HCT116 (cell line): Measurements from ENCODE around the gene TNIP1. TPM values are rescaled to one million over a fixed set of nuclear protein-coding genes. Genes with fewer than 3 reads are reported as not detected.

Experiments used
- ATAC-seq: fragments of 200-7000 bp; cut with Tn5 transposase; 2 replicates; pipeline ENCODE4 v1.9.1; 2020; ENCODE audit warnings: mild to moderate bottlenecking, moderate library complexity
- BruUV-seq: library from RNA; stranded (reverse); fragments of 400-500 nt; replicated peaks from 2 replicates; lab custom pipeline; 2021; lab: Mats Ljungman, UMichigan
- CTCF ChIA-PET: fragments of 300-600 bp; sonication (Branson Sonifier 250); formaldehyde crosslinking; loops from one replicate; lab custom pipeline; 2021; ENCODE audit warnings: antibody characterized with exemption; lab: Charles Lee
- POLR2A ChIA-PET: fragments of 300-600, 350-600 bp; sonication (Branson Sonifier 250); formaldehyde crosslinking; loops from one replicate; lab custom pipeline; 2021; ENCODE audit warnings: antibody characterized with exemption; lab: Charles Lee
- RAD21 ChIA-PET, 2 experiments: fragments of 300-600 bp; sonication (Branson Sonifier 250); formaldehyde crosslinking; loops; one replicate each; lab custom pipeline; 2023; ENCODE audit warnings: low total read pairs in 2 of 2; ENCODE audit not compliant: uncharacterized antibody in 2 of 2, unreplicated experiment in 2 of 2, low non-redundant PET in 1 of 2; lab: Charles Lee
- DNase-seq: peaks from one replicate; pipeline ENCODE4 v3.0.0-alpha.2; 2010; ENCODE audit warnings: low read depth, low spot score
- H2AFZ ChIP-seq: fragments of 200-600 bp; shearing (Covaris generic), sonication (generic); 2 replicates; pipeline ENCODE4 v1.6.1; 2017; ENCODE audit warnings: low read depth, mixed run types, mixed read lengths, antibody characterized with exemption, low read length; ENCODE audit not compliant: poor library complexity, severe bottlenecking
- H3K27ac ChIP-seq: 2 replicates; pipeline ENCODE4 v1.5.1; 2012; ENCODE audit warnings: low read depth, low read length
- H3K27me3 ChIP-seq: fragments of 200-600 bp; sonication (generic); 2 replicates; pipeline ENCODE4 v1.6.1; 2016; ENCODE audit warnings: mixed run types, low read length, mixed read lengths; ENCODE audit not compliant: insufficient read depth
- H3K36me3 ChIP-seq, 2 experiments: fragments of 200-500 bp in 1 of 2; fragments of 200-600 bp in 1 of 2; sonication (Bioruptor generic) in 1 of 2; sonication (generic) in 1 of 2; 2 replicates each; pipeline versions ENCODE4 v1.5.1 to v1.6.1; 2014 to 2016; ENCODE audit warnings: low read length in 2 of 2, inconsistent platforms in 1 of 2, mixed read lengths in 1 of 2, mixed run types in 1 of 2; ENCODE audit not compliant: insufficient read depth in 2 of 2, control insufficient read depth in 1 of 2
- H3K4me1 ChIP-seq, 2 experiments: fragments of 200-600 bp in 1 of 2; sonication (generic) in 1 of 2; 2 replicates each; pipeline versions ENCODE4 v1.5.1 to v1.6.1; 2012 to 2017; ENCODE audit warnings: low read length in 2 of 2, inconsistent platforms in 1 of 2, mild to moderate bottlenecking in 1 of 2, mixed read lengths in 1 of 2, mixed run types in 1 of 2, moderate library complexity in 1 of 2; ENCODE audit not compliant: insufficient read depth in 2 of 2, control insufficient read depth in 1 of 2
- H3K4me2 ChIP-seq: fragments of 200-600 bp; sonication (generic); 2 replicates; pipeline ENCODE4 v1.6.1; 2017; ENCODE audit warnings: mixed run types, low read length, mixed read lengths
- H3K4me3 ChIP-seq, 2 experiments: fragments of 200-600 bp in 1 of 2; sonication (generic) in 1 of 2; replicated peaks in 1 of 2; 2 replicates each; pipeline ENCODE4 v1.5.1; 2011 to 2016; ENCODE audit warnings: low read length in 2 of 2, control low read depth in 1 of 2, low read depth in 1 of 2, mild to moderate bottlenecking in 1 of 2, mixed read lengths in 1 of 2, mixed run types in 1 of 2
- H3K79me2 ChIP-seq: fragments of 200-600 bp; sonication (generic); 2 replicates; pipeline ENCODE4 v1.6.1; 2017; ENCODE audit warnings: mild to moderate bottlenecking, mixed run types, low read length, moderate library complexity, mixed read lengths; ENCODE audit not compliant: insufficient read depth
- H3K9ac ChIP-seq: fragments of 200-600 bp; sonication (generic); 2 replicates; pipeline ENCODE4 v1.6.1; 2016; ENCODE audit warnings: low read length, mixed read lengths
- H3K9me2 ChIP-seq: fragments of 200-600 bp; sonication (generic), shearing (Covaris generic); 2 replicates; pipeline ENCODE4 v1.6.1; 2017; ENCODE audit warnings: mixed run types, mild to moderate bottlenecking, moderate library complexity; ENCODE audit not compliant: insufficient read depth
- H3K9me3 ChIP-seq, 2 experiments: fragments of 200-500 bp in 1 of 2; fragments of 200-600 bp in 1 of 2; sonication (Bioruptor generic) in 1 of 2; sonication (generic) in 1 of 2; 2 replicates each; pipeline ENCODE4 v1.6.1; 2014 to 2017; ENCODE audit warnings: low read length in 2 of 2, mixed read lengths in 2 of 2, inconsistent platforms in 1 of 2, low read depth in 1 of 2, mild to moderate bottlenecking in 1 of 2, mixed run types in 1 of 2, moderate library complexity in 1 of 2; ENCODE audit not compliant: control insufficient read depth in 1 of 2, insufficient read depth in 1 of 2
- H4K20me1 ChIP-seq: fragments of 200-600 bp; sonication (generic), shearing (Covaris generic); 2 replicates; pipeline ENCODE4 v1.6.1; 2017; ENCODE audit warnings: mixed run types, mild to moderate bottlenecking, moderate library complexity; ENCODE audit not compliant: insufficient read depth
- CEBPB ChIP-seq: IDR thresholded peaks from 2 replicates; pipeline ENCODE4 v1.6.1; 2012; ENCODE audit warnings: low read depth
- ELF1 ChIP-seq: IDR thresholded peaks from 2 replicates; pipeline ENCODE4 v1.6.1; 2012; ENCODE audit warnings: low read depth, borderline replicate concordance
- POLR2AphosphoS5 ChIP-seq: IDR thresholded peaks from 2 replicates; pipeline ENCODE4 v1.6.1; 2011; ENCODE audit warnings: mild to moderate bottlenecking, low read depth, low read length, moderate library complexity
- SIN3A ChIP-seq: IDR thresholded peaks from 2 replicates; pipeline ENCODE4 v1.6.1; 2012; ENCODE audit warnings: low read depth
- SP1 ChIP-seq: IDR thresholded peaks from 2 replicates; pipeline ENCODE4 v1.6.1; 2012; ENCODE audit warnings: low read depth
- TCF7L2 ChIP-seq: IDR thresholded peaks from 2 replicates; pipeline ENCODE4 v1.7.0; 2011; ENCODE audit warnings: borderline replicate concordance, inconsistent platforms; ENCODE audit not compliant: insufficient read depth, insufficient read length; ENCODE audit errors: extremely low read depth
- ZNF274 ChIP-seq: fragments of 200-500 bp; sonication (Bioruptor generic); IDR thresholded peaks from 2 replicates; pipeline ENCODE4 v1.6.1; 2014; ENCODE audit warnings: mild to moderate bottlenecking, low read depth, low read length, inconsistent platforms
- intact Hi-C: fragments of 100-400 bp; cut with micrococcal nuclease; formaldehyde crosslinking; loops from 2 replicates; pipeline ENCODE4 v1.10.0; 2022
- total RNA-seq: library from RNA; stranded (reverse); gene quantifications from one replicate; pipeline ENCODE4 v1.2.1, GENCODE V29; 2021; ENCODE audit not compliant: unreplicated experiment
- TF ChIP-seq, protein P1 (sequence below): IDR thresholded peaks from 2 replicates; pipeline ENCODE4 v1.6.1; 2012; ENCODE audit warnings: low read depth
- TF ChIP-seq, protein P2 (sequence below): IDR thresholded peaks from 2 replicates; pipeline ENCODE4 v1.6.1; 2012
- TF ChIP-seq, protein P3 (sequence below): IDR thresholded peaks from 2 replicates; pipeline ENCODE4 v1.6.1; 2012

TNIP1 gene
- total RNA-seq, 1 experiment from 2014 or later = 46.0 TPM

DNA sequence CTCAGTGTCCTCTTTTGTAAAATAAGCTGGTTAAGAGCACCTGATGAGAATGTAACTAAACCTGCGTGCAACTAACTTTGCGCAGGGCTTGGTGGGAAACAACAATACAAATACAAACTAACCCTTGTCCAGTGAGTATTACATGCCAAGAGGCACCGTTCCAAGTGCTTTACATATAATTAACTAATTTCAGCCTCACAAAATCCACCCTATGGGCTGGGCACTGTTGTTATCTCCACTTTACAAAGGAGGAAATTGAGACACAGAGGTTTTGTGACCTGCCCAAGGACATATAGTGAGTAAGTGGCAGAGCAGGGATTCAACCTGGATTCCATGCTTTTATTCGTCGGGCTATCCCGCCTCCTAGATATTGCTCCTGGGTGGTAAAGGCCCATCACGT lies 26.2 kb upstream of the TNIP1 start:
- H3K9ac ChIP-seq = no peak overlapping the region
- no peaks in the 10 kb centered on the region for H4K20me1 ChIP-seq
- ATAC-seq = no peak
- peaks cover 0 to 12% of the 10 kb centered on the region in 2 experiments; a peak in 2 of 4 replicates for H3K36me3 ChIP-seq
- H3K79me2 ChIP-seq = no peaks in the 10 kb centered on the region
- no peaks in the 10 kb centered on the region for H3K9me2 ChIP-seq
- intact Hi-C loops = no loop called here
- H2AFZ ChIP-seq = no peak overlapping the region
- H3K4me1 ChIP-seq = no peaks in the 10 kb centered on the region
- TF ChIP-seq ZNF274 (no peak), ELF1 (no peak), CEBPB (no peak), POLR2AphosphoS5 (no peak), TCF7L2 (no peak), SIN3A (no peak), SP1 (no peak)
- TF ChIP-seq, protein P1, sequence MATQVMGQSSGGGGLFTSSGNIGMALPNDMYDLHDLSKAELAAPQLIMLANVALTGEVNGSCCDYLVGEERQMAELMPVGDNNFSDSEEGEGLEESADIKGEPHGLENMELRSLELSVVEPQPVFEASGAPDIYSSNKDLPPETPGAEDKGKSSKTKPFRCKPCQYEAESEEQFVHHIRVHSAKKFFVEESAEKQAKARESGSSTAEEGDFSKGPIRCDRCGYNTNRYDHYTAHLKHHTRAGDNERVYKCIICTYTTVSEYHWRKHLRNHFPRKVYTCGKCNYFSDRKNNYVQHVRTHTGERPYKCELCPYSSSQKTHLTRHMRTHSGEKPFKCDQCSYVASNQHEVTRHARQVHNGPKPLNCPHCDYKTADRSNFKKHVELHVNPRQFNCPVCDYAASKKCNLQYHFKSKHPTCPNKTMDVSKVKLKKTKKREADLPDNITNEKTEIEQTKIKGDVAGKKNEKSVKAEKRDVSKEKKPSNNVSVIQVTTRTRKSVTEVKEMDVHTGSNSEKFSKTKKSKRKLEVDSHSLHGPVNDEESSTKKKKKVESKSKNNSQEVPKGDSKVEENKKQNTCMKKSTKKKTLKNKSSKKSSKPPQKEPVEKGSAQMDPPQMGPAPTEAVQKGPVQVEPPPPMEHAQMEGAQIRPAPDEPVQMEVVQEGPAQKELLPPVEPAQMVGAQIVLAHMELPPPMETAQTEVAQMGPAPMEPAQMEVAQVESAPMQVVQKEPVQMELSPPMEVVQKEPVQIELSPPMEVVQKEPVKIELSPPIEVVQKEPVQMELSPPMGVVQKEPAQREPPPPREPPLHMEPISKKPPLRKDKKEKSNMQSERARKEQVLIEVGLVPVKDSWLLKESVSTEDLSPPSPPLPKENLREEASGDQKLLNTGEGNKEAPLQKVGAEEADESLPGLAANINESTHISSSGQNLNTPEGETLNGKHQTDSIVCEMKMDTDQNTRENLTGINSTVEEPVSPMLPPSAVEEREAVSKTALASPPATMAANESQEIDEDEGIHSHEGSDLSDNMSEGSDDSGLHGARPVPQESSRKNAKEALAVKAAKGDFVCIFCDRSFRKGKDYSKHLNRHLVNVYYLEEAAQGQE = no peak
- TF ChIP-seq, protein P2, sequence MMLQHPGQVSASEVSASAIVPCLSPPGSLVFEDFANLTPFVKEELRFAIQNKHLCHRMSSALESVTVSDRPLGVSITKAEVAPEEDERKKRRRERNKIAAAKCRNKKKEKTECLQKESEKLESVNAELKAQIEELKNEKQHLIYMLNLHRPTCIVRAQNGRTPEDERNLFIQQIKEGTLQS = no peak
- TF ChIP-seq, protein P3, sequence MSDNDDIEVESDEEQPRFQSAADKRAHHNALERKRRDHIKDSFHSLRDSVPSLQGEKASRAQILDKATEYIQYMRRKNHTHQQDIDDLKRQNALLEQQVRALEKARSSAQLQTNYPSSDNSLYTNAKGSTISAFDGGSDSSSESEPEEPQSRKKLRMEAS = no peak
- TF ChIP-seq, all 23 proteins: peak for 0
- ChIA-PET POLR2A (no interaction called here), CTCF (interaction anchor here (1.5 kb wide), 1 partner anchor 8 kb away, joined by 4 read pairs; no protein-coding TSS in a partner anchor), RAD21 (no interaction called here)
- H3K9me3 ChIP-seq = no peaks in the 10 kb centered on the region
- H3K27ac ChIP-seq = no peak overlapping the region
- no peak overlapping the region for H3K4me3 ChIP-seq
- no peak for DNase-seq
- H3K27me3 ChIP-seq = no peaks in the 10 kb centered on the region
- no TSS peak for BruUV-seq
- H3K4me2 ChIP-seq = no peak overlapping the region
